Hepatocyte (in vitro differentiated cells): ENCODE data around the gene STX8.

Source experiments
- EZH2phosphoT487 ChIP-seq: fragments of 200-600 bp; sonication (generic); IDR thresholded peaks from one replicate; pipeline ENCODE4 v1.6.1; 2018; ENCODE audit warnings: antibody characterized with exemption, mild to moderate bottlenecking, low read depth, moderate library complexity; ENCODE audit not compliant: unreplicated experiment, severe bottlenecking
- TF ChIP-seq, protein P1 (sequence below): fragments of 200-600 bp; sonication (generic); IDR thresholded peaks from 2 replicates; pipeline ENCODE4 v1.5.1; 2016; ENCODE audit warnings: antibody characterized with exemption, mild to moderate bottlenecking; ENCODE audit not compliant: poor library complexity

DNA sequence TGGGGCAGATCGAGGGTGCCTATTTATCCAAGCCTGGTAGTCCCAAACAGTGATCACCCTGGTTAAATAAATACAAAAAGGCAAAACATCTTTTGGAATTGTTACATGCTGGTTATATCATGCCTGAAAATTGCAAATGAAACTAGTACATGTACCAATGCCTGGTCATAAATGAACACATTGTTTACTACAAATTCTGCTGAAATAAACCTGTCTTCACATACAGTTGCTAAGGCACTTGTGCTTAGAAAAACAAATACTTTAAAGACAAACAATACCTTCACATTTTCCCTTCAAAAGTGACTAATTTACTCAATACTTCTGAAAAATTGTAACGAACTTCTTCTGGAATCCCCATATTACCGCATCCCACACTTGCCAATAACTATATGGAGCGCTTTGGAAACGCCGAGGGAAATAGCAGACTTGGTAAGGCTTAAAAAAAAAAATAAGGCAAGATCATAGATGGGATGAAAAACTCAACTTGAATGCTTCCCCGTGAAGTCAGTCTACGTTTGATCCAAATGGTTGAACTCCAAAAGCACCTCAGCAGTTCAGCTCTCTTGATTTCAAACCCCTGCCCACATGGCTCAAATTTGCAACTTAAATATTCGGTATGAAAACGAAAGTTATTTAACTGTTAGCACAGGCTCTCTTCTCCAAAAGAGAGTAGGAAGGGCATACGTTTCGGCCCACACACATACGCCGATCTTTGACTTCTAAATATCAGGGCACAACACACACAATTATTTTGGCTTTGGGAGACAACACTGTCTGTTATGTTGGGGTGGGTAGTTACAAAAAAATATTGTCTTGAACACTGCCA lies 289.8 kb downstream of the STX8 start:
- TF ChIP-seq, protein P1, sequence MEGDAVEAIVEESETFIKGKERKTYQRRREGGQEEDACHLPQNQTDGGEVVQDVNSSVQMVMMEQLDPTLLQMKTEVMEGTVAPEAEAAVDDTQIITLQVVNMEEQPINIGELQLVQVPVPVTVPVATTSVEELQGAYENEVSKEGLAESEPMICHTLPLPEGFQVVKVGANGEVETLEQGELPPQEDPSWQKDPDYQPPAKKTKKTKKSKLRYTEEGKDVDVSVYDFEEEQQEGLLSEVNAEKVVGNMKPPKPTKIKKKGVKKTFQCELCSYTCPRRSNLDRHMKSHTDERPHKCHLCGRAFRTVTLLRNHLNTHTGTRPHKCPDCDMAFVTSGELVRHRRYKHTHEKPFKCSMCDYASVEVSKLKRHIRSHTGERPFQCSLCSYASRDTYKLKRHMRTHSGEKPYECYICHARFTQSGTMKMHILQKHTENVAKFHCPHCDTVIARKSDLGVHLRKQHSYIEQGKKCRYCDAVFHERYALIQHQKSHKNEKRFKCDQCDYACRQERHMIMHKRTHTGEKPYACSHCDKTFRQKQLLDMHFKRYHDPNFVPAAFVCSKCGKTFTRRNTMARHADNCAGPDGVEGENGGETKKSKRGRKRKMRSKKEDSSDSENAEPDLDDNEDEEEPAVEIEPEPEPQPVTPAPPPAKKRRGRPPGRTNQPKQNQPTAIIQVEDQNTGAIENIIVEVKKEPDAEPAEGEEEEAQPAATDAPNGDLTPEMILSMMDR, result no peak
- no peak for TF ChIP-seq EZH2phosphoT487
